ENCODE data around the gene TSPAN17. TPM values are rescaled to one million over a fixed set of nuclear protein-coding genes. Genes with fewer than 3 reads are reported as not detected.

Gene TSPAN17
- total RNA-seq, 1 donor from 2014 or later: 33.8 TPM

DNA sequence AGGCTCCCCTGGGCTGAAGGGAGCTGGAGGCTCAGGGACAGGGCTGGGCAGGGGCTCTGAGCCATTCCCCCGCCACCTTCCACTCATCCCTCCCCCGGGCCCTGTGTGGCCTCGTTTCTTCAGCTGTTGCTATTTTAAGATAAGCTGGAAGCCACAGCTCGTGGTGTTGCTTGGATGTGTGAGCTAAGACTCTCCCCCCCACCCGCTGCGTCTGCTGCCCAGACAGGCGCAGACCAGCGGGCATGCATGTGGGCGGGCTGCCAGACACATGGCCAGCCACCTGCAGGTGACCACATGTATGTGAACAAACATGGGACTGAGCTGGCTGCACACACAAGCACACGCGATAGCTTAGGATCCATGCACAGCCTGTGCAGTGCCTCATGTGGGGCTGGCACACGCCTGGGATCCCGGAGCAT, 25.6 kb upstream of the TSPAN17 start:
- DNase-seq (ENCODE audit: low spot score): no peak

- no peak for DNase-seq (ENCODE audit: low spot score)
Measured at GRCh38 chr5:176624142-176624541, 23.1 kb upstream of the TSPAN17 start.

DNA sequence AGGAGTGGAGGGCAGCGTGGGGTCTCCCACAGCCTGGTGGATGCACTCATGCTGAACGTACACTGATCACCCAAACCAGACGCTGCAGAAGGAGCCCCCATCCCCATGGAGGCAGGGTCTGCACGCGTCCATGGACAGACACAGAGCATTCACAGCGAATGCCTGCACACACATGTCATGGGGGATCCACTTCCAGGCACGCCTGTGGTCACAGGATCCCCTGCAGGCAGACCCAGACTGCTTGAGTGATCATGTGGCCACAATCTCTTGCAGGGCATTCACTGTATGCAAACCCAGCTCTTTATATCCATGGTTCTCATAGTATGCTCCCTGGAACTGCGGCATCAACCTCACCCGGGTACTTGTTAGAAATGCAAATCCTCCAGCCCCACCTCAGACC, 22.3 kb upstream of the TSPAN17 start:
- no peak for DNase-seq (ENCODE audit: low spot score)

DNA sequence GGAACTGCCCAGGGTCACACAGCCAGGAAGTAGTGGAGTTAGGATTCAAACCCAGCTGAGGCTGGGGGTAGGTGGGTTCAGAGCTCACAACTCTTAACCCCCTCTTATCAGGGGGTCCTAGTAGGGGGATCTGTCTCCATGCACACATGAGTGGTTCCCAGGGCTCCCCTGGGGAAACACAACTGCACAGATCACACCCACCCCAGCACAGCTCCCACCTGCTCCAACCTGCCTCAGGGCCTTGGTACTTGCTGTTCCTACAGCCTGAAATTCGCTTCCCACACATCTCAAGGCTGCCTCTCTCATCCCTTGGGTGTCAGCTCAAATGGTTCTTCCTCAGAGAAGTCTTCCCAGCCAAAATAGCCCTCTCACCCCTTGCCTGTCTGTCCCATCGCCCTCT, 21.8 kb upstream of the TSPAN17 start:
- no peak for DNase-seq (ENCODE audit: low spot score)

GRCh38 chr5:176625966-176626875, 21.1 kb upstream of the TSPAN17 start:
- DNase-seq (ENCODE audit: low spot score): no peak

- DNase-seq (ENCODE audit: low spot score): no peak
Measured at GRCh38 chr5:176626876-176627236, 20.4 kb upstream of the TSPAN17 start.

DNA sequence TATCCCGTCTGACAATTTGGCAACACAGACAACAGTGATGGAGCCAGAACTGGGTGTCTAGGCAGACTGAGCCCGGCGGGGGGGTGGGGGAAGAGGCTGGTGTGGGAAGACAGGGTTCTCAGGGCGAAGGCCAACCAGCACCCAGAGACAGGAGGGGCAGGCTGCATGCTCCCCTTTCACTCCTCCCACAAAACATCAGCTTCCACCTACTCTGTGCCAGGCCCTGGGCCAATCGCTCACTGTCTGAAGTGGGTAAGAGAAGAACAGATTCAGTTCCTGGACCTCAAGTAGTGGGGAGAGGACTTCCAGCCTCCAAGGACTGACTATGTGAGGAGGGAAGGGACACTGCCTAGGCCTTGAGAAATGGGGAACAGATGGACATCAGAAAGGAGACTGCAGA, 19.7 kb upstream of the TSPAN17 start:
- no peak for DNase-seq (ENCODE audit: low spot score)

GRCh38 chr5:176628406-176629228, 18.7 kb upstream of the TSPAN17 start:
- no peak for DNase-seq (ENCODE audit: low spot score)

GRCh38 chr5:176629317-176629852, 17.9 kb upstream of the TSPAN17 start:
- DNase-seq (ENCODE audit: low spot score): no peak

DNA sequence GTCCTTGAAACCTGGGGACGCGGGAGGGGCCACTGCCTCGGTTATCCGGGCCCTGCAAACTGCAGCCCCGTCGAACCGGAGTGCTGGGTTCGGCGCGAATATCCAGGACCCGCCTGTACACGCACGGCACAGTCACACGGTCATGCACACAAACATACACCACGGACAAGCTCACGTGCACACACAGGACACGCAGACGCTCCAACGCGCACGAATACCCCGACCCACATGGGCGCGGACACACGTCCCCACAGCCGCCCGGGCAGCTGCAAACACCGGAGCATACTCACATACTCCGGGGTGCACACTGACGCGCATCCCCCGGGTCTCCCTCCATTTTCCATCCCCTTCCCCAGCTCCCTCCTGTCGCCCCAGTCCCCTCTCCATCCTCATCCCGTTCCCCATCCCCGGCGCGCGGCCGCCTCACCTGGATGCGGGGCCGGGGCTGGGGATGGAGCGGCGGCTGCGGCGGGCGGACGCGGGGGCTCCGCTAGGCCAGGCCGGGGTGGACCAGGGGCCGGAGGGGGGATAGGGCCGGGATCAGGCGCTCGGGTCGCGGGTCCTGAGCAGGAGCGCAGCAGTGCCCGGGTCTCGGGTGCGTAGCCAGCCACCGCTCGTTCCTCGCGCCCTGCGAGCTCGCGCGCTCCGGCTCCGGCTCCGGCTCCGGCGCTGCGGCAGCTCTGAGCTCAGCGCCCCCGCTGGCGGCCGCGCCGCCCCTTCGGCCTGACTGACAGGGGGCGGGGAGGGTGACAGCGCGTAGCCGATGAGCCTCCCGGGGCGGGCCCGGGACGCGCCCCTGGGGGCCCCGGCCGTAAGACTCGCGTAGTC, 17.2 kb upstream of the TSPAN17 start, which contains the start of the genes EIF4E1B and SNCB:
Gene EIF4E1B (plus strand): TSS at position 823 of the 828 bp plus-strand sequence. CDS start 12,113 bp downstream, outside the sequence.
Gene SNCB (minus strand): TSS at position 682 of the 828 bp plus-strand sequence. CDS start 880 bp downstream, outside the sequence.
- no peak for DNase-seq (ENCODE audit: low spot score)

DNA sequence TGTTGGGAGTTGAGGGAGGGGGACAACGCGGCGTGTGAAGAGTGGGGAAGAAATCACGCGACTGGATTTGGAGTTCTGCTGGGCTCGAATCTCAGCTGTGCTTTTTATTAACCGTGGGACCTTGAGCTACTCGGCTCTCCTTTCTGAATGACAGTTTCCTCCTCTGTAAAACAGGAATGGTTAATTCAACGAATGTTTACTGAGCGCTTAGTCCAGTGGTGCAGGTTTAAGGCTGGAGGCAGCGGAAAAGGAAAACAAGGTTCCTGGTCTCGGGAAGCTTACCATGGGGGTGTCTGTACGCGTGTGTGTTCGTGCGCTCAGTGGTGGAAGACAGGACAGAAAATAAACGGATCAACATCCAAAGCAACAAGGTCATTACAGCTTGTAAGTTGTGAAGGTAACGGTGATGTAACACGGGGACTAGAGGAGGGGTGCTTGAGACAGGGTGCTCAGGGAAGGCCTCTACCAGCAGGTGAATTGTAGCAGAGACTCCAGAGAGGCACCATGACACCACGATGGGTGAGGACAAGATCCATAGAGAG, 16.5 kb upstream of the TSPAN17 start:
- DNase-seq (ENCODE audit: low spot score): no peak

DNA sequence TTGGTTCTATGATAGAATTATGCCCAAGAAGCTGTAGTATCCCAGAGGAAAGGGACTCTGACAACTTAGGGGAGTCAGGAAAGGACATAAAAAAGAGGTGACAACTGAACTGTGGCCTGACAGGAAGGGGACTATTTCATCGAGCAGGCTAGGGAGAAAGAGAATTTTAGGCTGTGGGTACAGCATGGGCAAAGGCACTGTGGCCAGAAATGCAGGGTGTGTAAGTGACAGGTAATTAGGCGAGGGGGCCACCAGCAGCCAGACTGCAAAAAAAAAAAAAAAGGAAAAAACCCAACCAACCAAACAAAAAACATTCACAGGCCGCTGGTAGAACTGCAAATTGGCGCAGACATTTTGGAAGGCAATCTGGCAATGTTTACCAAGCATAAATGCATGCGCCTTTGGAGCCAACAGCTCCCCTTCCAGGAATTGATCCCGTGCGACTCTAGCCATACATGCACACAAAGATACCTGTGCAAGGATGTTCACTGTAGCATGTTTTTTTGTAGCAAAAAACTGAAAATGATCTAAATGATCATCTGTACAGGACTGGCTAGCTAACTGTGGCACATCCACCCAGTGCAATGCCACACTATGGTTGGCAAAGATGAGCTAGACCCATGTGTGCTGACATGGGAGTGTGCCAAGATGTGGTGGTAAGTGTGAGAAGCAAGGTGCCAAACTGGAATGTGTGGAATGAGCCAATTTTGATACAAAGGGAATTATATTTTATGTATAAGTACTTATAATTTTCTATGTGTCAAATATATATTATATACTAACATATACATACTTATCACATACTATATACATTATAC, 15.7 kb upstream of the TSPAN17 start:
- no peak for DNase-seq (ENCODE audit: low spot score)

DNA sequence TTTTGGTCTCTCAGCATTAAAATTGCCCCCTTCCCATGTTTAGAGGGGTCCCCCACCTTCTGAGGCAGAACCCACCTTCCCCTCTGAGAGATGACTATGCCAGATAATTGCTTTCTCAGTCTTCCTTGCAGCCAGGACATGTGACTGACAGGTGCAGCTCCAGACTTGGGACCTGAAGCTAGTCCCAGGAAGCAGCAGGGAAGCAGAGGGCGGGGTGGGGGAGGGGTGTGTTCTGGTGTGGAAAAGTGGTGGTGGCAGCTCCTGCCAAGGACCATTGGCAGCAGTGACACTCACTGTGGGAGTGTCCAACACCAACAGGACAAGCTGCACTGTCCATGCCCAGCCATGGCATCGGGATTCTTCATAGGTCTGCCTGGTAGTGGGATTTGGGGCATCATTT, 14.5 kb upstream of the TSPAN17 start:
- DNase-seq (ENCODE audit: low spot score): no peak

GRCh38 chr5:176633598-176633997, 13.7 kb upstream of the TSPAN17 start:
- no peak for DNase-seq (ENCODE audit: low spot score)

DNA sequence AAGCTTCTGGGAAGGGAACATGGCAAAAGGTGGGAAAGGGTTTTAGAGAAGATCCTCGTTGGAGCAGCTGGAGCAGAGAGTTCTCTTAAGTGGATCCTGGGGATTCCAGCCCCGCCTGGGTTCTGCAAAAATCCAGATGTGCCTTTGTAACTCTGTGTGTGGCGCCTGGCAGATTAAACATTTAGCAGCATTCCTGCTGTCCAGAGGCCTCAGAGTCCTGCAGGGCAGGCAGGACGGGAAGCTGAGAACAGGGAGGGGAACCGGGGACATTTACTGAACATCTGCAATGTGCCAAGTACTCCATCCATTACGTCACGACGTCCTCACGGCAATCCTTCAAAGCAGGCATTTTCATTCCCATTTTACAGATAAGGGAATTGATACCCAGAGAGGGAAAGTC, 10.9 kb upstream of the TSPAN17 start:
- no peak for DNase-seq (ENCODE audit: low spot score)

DNA sequence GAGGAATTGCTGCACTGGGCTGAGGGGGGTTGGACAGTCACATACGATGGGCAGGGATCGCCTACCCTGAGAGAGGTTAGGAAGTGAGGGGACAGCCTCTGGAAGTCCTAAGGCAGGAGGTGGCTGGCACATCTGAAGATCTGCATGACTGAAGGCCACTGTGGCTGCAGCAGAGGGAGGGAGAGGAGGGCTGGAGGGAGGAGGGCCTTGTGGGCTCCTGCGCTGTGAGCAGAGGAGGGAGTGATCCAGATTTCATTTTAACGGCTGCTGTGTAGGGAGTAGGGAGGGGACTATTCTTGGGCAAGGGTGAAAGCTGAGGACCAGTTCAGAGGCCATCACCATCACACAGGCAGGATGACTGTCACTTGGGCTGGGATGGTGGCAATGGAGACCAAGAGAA, 9.7 kb upstream of the TSPAN17 start:
- no peak for DNase-seq (ENCODE audit: low spot score)

- DNase-seq (ENCODE audit: low spot score): no peak
Measured at GRCh38 chr5:176638437-176638836, 8.8 kb upstream of the TSPAN17 start.

DNA sequence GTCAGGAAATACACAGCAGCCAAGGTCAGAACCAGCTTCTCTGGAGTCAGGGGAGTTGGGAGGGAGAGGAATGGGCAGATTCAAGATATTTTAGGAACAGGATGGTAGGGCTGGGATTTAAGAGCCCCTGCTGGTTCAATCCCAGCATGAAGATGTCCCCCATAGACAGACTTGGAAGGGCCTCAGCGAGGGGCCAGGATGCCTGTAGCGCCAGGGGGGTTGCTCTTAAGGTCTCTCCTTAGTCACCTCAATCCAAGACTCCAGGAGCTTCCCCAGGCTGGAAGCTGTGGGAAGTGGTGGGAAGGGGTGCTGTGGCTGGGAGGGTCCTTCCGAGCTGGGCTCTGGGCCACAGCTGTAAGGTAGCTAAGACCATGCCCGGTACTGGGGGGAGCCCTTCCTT, 8.1 kb upstream of the TSPAN17 start:
- no peak for DNase-seq (ENCODE audit: low spot score)

GRCh38 chr5:176639981-176640380, 7.3 kb upstream of the TSPAN17 start:
- DNase-seq (ENCODE audit: low spot score): no peak

DNA sequence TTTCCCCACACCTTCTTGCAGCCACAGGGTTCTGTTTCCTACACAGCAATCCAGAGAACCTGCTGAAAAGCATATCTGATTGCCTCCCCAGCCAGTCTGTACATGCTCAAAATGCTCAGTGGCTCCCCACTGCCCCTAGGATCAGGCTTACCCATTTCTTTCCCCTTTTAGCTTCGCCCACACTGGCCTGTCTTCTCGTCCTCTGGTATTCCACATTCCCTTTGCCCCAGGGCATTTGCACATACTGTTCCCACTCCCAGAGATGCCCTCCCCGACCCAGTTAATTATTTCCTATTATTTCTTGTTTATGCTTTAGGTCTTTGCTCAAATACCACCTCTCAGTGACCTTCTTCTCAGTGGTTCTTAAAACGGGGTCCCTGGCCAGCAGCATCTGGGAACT, 6.7 kb upstream of the TSPAN17 start:
- DNase-seq (ENCODE audit: low spot score): no peak

All from ureter (tissue), 1 donor.